B cell (primary cell): ENCODE measurements around the gene OR6N2. TPM values are rescaled to one million over a fixed set of nuclear protein-coding genes. Genes with fewer than 3 reads are reported as not detected.
A peak's percentile ranks its signal among the peaks of the same experiment; 100 is the strongest.

Experiments used
- ATAC-seq: fragments of 200-7000 bp; cut with Tn5 transposase; one replicate; pipeline ENCODE4 v1.10.0; 2021; ENCODE audit warnings: low read depth, mild to moderate bottlenecking, moderate number of reproducible peaks, moderate library complexity
- CTCF ChIA-PET: fragments of 350-600 bp; sonication (Branson Sonifier 250); formaldehyde crosslinking; loops from one replicate; lab custom pipeline; 2021; ENCODE audit warnings: antibody characterized with exemption, inconsistent platforms; lab: Charles Lee
- POLR2A ChIA-PET: fragments of 350-600 bp; sonication (Branson Sonifier 250); formaldehyde crosslinking; loops from one replicate; lab custom pipeline; 2021; ENCODE audit warnings: antibody characterized with exemption; lab: Charles Lee
- DNase-seq: peaks from one replicate; pipeline ENCODE4 v3.0.0; 2013
- H2AFZ ChIP-seq: 2 replicates; pipeline ENCODE4 v1.6.1; 2012; ENCODE audit warnings: mild to moderate bottlenecking, low read depth, low read length; ENCODE audit not compliant: insufficient read depth, poor library complexity, severe bottlenecking
- H3K27ac ChIP-seq, 2 donors: 1 replicate in 1 of 2; 2 replicates in 1 of 2; pipeline ENCODE4 v1.5.1; 2012 to 2013; ENCODE audit warnings: low read length in 2 of 2, mild to moderate bottlenecking in 2 of 2, moderate library complexity in 1 of 2
- H3K27me3 ChIP-seq, 4 experiments: fragments of 200-600 bp in 1 of 4; sonication (generic) in 1 of 4; replicated peaks in 1 of 4; 1 replicate in 2 of 4; 2 replicates in 2 of 4; pipeline versions ENCODE4 v1.6.1 to v1.7.0; 2013 to 2016; ENCODE audit warnings: low read length in 3 of 4, mild to moderate bottlenecking in 2 of 4, mixed read lengths in 1 of 4, moderate library complexity in 1 of 4; ENCODE audit not compliant: insufficient read depth in 4 of 4, control insufficient read depth in 3 of 4; ENCODE audit errors: control extremely low read depth in 1 of 4
- H3K36me3 ChIP-seq, 2 experiments: replicated peaks in 1 of 2; 1 replicate in 1 of 2; 2 replicates in 1 of 2; pipeline versions ENCODE4 v1.6.1 to v1.7.1; 2013; ENCODE audit warnings: low read length in 1 of 2; ENCODE audit not compliant: insufficient read depth in 2 of 2, control insufficient read depth in 1 of 2; ENCODE audit errors: control extremely low read depth in 1 of 2, extremely low read depth in 1 of 2
- H3K4me1 ChIP-seq, 2 donors: fragments of 200-600 bp in 1 of 2; sonication (generic) in 1 of 2; 1 replicate in 1 of 2; 2 replicates in 1 of 2; pipeline versions ENCODE4 v1.5.1 to v1.6.1; 2013 to 2017; ENCODE audit warnings: low read length in 2 of 2; ENCODE audit not compliant: control insufficient read depth in 2 of 2, insufficient read depth in 2 of 2
- H3K4me2 ChIP-seq: replicated peaks from 2 replicates; pipeline ENCODE3; 2012; ENCODE audit warnings: mild to moderate bottlenecking, low read depth, low read length; ENCODE audit not compliant: poor library complexity, severe bottlenecking
- H3K4me3 ChIP-seq, 5 experiments: fragments of 200-600 bp in 1 of 5; sonication (generic) in 1 of 5; 1 replicate in 3 of 5; 2 replicates in 2 of 5; pipeline versions ENCODE4 v1.5.1 to v1.7.0; 2011 to 2016; ENCODE audit warnings: low read length in 4 of 5, mild to moderate bottlenecking in 4 of 5, low read depth in 2 of 5, control low read depth in 1 of 5, moderate library complexity in 1 of 5; ENCODE audit not compliant: insufficient read depth in 1 of 5; ENCODE audit errors: control extremely low read depth in 1 of 5, extremely low read depth in 1 of 5
- H3K79me2 ChIP-seq: fragments of 200-600 bp; sonication (generic); one replicate; pipeline ENCODE4 v1.6.0; 2016; ENCODE audit warnings: low read length; ENCODE audit not compliant: control insufficient read depth, insufficient read depth
- H3K9ac ChIP-seq: fragments of 200-600 bp; sonication (generic); 2 replicates; pipeline ENCODE4 v1.6.1; 2017; ENCODE audit warnings: mild to moderate bottlenecking, low read length, moderate library complexity
- H3K9me3 ChIP-seq, 3 donors: one replicate each; pipeline versions ENCODE4 v1.6.1 to v1.7.1; 2013; ENCODE audit warnings: low read length in 2 of 3; ENCODE audit not compliant: control insufficient read depth in 2 of 3, insufficient read depth in 1 of 3; ENCODE audit errors: control extremely low read depth in 1 of 3
- H4K20me1 ChIP-seq: 2 replicates; pipeline ENCODE4 v1.6.0; 2012; ENCODE audit warnings: mild to moderate bottlenecking, low read length; ENCODE audit not compliant: insufficient read depth, control insufficient read depth, poor library complexity, severe bottlenecking
- H3K27ac Mint-ChIP-seq: one replicate; pipeline ENCODE4 v1.8.0; 2021; ENCODE audit warnings: mixed read lengths
- H3K27me3 Mint-ChIP-seq: one replicate; pipeline ENCODE4 v1.8.0; 2021; ENCODE audit warnings: mixed read lengths
- H3K4me1 Mint-ChIP-seq: one replicate; pipeline ENCODE4 v1.8.0; 2021; ENCODE audit warnings: mixed read lengths
- H3K4me3 Mint-ChIP-seq: one replicate; pipeline ENCODE4 v1.8.0; 2021; ENCODE audit warnings: mixed read lengths
- H3K9me3 Mint-ChIP-seq: one replicate; pipeline ENCODE4 v1.8.0; 2022; ENCODE audit warnings: mixed read lengths; ENCODE audit not compliant: insufficient read depth
- CTCF ChIP-seq: fragments of 200-600 bp; IDR thresholded peaks from one replicate; pipeline ENCODE4 v1.8.0; 2022; ENCODE audit warnings: antibody characterized with exemption, mild to moderate bottlenecking
- EZH2 ChIP-seq: IDR thresholded peaks from 2 replicates; pipeline ENCODE4 v1.6.1; 2012; ENCODE audit warnings: borderline replicate concordance, low read depth, mild to moderate bottlenecking, moderate library complexity, low read length; ENCODE audit not compliant: insufficient read depth, poor library complexity, severe bottlenecking
- WGBS: methylation state at CpG from one replicate; pipeline ENCODE4 v1.1.5; 2013; ENCODE audit warnings: missing lambda C conversion rate; ENCODE audit not compliant: insufficient coverage; 5-methylcytosine and 5-hydroxymethylcytosine counted together
- intact Hi-C: fragments of 100-400 bp; cut with micrococcal nuclease; formaldehyde crosslinking; loops from one replicate; pipeline ENCODE4 v1.10.0; 2022
- polyA plus RNA-seq: library from polyadenylated mRNA; depleted of rRNA; stranded (reverse); fragments of >200 nt; gene quantifications from 2 replicates; pipeline ENCODE4 v1.2.3, GENCODE V29; 2012
- total RNA-seq, 2 donors: library from RNA; stranded (reverse); fragments of 120-200 nt in 1 of 2; gene quantifications; 1 replicate in 1 of 2; 2 replicates in 1 of 2; pipeline versions ENCODE4 v1.2.3 to v1.2.4, GENCODE V29; 2013 to 2022

OR6N2 gene
- total and polyA plus RNA-seq, 2 donors (not counting 1 experiment from before 2014, with no cell fraction given), result not detected

GRCh38 chr1:158812336-158812735 lies 31.3 kb upstream of the OR6N2 start:
- no peak for ATAC-seq
- Histone ChIP-seq H3K79me2 (no peaks in the 10 kb centered on the region), H3K4me3 (no peak overlapping the region), H3K27me3 (no peaks in the 10 kb centered on the region), H2AFZ (no peak overlapping the region), H3K9me3 (no peaks in the 10 kb centered on the region), H3K27ac (no peak overlapping the region), H3K9ac (no peak overlapping the region), H3K4me1 (no peaks in the 10 kb centered on the region), H3K36me3 (no peaks in the 10 kb centered on the region), H3K4me2 (no peak overlapping the region), H4K20me1 (no peaks in the 10 kb centered on the region)
- intact Hi-C loops, result no loop called here
- peaks cover 9% of the 10 kb centered on the region for H3K4me1 Mint-ChIP-seq
- no peaks in the 10 kb centered on the region for H3K27me3 Mint-ChIP-seq
- no peak for DNase-seq
- H3K4me3 Mint-ChIP-seq, result no peak overlapping the region
- no peaks in the 10 kb centered on the region for H3K9me3 Mint-ChIP-seq
- no peak for TF ChIP-seq CTCF
- TF ChIP-seq EZH2, result no peak
- no peak overlapping the region for H3K27ac Mint-ChIP-seq
- POLR2A ChIA-PET, result no interaction called here
- WGBS, result no CpG with 5 or more reads among the region's 2 CpGs
- CTCF ChIA-PET, result no interaction called here

GRCh38 chr1:158810311-158810710 lies 29.3 kb upstream of the OR6N2 start:
- Histone ChIP-seq H3K4me3 (no peak overlapping the region), H3K4me1 (no peaks in the 10 kb centered on the region), H3K36me3 (no peaks in the 10 kb centered on the region), H3K79me2 (no peaks in the 10 kb centered on the region), H3K9me3 (no peaks in the 10 kb centered on the region), H4K20me1 (no peaks in the 10 kb centered on the region), H3K27me3 (no peaks in the 10 kb centered on the region), H3K4me2 (no peak overlapping the region), H2AFZ (no peak overlapping the region), H3K27ac (no peak overlapping the region), H3K9ac (no peak overlapping the region)
- H3K4me1 Mint-ChIP-seq, result peaks cover 9% of the 10 kb centered on the region
- H3K4me3 Mint-ChIP-seq, result no peak overlapping the region
- ChIA-PET CTCF (interaction anchor here (1.2 kb wide), 1 partner anchor 250 kb away, joined by 3 read pairs; no protein-coding TSS in a partner anchor), POLR2A (no interaction called here)
- H3K9me3 Mint-ChIP-seq, result no peaks in the 10 kb centered on the region
- ATAC-seq (no peak), DNase-seq (no peak)
- H3K27me3 Mint-ChIP-seq, result peaks cover 10% of the 10 kb centered on the region
- intact Hi-C loops, result no loop called here
- WGBS, result 25% methylated on average over 2 of the region's 4 CpGs
- TF ChIP-seq EZH2 (no peak), CTCF (no peak)
- peak overlapping the region; percentile 10 for H3K27ac Mint-ChIP-seq
